ENCODE data around the gene R3HDM2.

The R3HDM2 gene

GRCh38 chr12:57240926-57241401 is 189.9 kb downstream of the R3HDM2 start:
- DNase-seq (ENCODE audit: low spot score) = peak; percentile 46

DNA sequence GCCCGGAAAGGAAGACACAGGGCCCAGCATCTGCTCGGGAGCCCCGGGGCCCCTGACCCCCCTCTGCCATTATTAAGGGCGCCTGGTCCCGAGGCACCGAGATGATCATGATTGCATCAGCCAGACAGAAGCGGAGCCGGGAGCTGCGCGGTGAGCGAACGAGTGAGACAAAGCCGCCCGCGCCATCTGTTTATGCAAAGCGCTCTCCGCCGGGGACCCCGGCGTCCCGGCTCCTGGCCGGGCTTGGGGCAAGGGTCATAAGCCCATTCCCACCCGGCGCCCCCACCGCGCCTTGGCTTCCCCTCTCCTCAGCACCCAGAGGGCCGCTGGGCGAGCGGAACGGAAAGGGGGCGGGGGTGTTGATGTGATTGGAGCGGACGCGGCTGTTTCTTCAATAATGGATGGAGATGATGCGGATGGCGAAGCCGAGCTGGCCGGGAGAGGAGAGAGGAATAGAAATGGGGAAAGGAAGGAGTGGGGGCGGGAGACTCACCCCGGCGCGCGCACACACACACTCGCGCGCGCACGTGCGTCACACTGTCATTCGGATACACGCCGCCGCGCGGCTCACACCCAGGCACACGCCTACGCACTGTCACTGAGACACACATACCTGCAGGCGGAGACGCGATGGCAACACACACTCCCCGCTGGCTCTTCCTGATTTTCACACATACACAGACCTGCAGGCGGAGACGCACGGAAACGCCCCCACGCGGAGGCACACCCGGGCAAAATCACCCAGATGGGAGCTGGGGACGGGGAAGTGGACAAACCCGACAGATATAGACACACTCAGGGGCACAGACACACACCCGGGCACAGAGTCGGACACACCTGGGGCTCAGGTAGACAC is 190.5 kb downstream of the R3HDM2 start:
- peak; percentile 51 for DNase-seq (ENCODE audit: low spot score)

DNA sequence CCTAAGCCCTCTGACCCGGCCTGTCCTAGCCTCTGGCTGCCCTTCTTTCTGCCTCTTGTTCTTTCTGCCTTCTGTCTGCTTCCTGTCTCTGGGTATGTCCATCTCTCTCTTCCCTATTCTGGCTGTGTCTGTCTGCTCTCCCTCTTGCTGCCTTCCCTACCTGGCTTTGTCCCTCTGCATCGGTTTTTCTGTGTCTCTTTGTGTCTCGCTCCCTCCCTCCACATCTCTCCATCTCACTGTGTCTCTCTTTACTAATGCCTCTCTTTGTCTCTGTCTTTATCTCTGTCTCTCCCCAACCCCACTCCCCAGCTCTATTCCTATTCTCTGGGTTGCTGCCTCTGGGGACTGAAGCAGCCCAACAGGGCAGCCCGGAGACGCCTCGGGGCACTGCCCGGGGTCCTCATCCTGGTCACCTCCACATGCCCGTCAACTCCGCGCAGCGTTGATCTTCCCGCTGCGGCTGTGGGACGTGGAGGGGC is 191.2 kb downstream of the R3HDM2 start:
- no peak for DNase-seq (ENCODE audit: low spot score)

DNA sequence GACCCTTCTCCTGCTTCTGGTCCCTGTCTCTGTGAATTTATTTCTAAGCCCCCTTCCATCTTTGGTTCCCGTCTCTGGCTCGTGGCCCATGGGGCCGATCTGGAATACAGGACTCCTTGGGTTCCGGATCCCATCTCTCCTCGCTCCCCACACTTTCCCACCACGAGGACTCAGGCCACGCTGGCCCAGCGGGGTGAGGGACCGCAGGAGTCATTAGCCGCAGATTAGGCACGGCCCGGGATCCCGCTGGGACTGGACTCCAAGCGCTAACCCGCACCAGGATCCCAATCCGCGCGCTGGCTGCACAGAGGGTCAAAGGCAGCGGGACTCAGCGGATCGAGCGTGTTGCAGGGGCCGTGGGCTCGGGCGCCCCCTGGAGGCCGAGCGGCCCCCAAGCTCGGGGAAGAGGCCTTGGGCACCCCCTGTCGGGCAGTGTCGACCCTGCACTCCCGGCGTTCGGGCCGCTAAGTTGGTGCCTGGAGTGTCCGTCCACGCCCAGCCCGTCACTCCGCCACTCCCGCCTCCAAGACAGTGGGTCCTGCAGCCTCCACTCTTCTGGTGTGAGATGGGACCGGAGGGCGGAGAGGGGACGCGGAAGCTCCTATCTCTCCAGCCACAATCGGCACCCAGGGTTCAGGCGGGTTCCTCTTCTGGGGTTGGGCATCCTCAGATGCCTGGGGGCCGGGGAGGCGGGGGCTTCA is 191.8 kb downstream of the R3HDM2 start:
- peak; percentile 90 for DNase-seq (ENCODE audit: low spot score)

DNA sequence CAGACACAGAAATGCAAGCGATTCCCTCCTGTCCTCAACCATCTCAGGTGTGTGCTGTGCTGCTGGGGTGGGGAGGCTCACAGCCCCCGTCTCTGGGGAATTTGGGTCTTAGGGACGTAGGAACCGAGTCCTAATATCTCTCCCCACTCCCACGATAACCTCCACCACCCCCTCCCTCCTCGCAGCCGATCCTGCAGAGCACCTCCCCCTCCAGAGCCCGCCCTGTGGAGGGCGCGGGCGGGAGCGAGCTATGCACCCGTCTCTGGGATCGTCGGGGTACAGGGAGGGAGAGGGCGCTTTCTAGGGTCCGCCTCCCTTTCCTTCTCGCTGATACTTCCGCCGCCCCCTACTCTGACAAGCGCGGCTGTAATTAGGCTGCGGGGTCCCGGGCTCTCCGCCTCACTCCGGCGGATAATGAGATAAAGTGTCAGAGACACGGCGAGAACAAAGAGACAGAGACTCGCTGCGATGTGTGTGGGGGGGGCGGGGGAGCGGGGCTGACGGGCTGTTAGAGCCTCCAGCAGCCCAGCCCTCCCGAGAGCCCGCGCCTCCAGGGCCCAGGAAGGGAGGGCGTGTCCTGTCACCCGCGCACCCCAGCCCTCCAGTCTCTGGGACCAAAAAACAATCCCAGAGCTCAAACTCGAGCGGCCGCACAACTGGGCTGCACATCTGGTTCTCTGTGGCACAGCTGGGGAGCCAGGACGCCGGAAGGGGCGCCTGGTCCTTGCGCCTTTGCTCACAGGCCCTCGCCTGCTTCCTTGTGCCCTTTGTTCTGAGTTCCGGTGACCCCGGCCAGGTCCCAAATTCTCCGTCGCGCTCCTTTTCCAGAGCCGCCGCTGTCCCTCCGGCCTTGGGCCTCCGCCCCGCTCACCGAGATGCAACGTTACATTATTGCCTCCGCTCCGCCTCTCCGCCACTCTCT is 192.7 kb downstream of the R3HDM2 start:
- no peak for DNase-seq (ENCODE audit: low spot score)

DNA sequence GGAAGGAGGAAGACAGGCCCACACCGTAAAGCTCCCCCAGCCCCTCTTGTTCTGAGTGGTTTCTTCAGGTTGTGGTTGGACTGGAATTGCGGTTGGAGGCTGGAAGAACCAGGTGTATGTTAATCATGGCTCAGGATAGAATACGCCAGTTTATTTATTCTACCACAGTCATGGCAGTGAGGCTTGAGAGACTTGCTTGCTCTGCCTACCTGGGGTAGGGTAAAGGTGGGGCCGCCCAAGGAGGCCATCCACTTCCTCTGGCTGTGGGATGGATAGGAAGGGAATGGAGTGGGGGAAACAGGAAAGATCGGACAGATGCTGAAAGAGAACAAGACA is 193.3 kb downstream of the R3HDM2 start:
- no peak for DNase-seq (ENCODE audit: low spot score)

GRCh38 chr12:57236925-57237595 is 193.8 kb downstream of the R3HDM2 start:
- DNase-seq (ENCODE audit: low spot score) = no peak

GRCh38 chr12:57236201-57236924 is 194.5 kb downstream of the R3HDM2 start:
- no peak for DNase-seq (ENCODE audit: low spot score)

DNA sequence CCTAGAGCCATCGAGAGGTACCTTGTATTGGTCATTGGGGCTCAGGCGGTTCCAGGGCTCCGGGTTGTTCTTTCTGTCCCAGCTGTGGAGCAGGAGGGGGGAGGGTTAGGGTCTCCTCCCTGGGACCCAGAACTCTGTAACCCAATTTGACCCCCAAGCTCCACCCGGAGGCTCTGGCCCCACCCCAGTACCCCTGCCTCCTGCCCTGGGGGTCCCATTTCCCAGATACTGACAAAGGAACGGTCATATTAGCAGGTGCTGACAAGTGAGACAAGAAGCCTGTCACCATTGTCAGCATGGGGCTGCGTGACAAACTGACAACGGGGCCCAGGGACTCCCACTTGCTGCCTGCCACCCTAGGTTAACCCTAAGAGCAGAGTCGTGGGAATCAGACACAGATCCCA is 195.1 kb downstream of the R3HDM2 start:
- DNase-seq (ENCODE audit: low spot score) = no peak

GRCh38 chr12:57235017-57235727 is 195.7 kb downstream of the R3HDM2 start:
- peak; percentile 57 for DNase-seq (ENCODE audit: low spot score)

DNA sequence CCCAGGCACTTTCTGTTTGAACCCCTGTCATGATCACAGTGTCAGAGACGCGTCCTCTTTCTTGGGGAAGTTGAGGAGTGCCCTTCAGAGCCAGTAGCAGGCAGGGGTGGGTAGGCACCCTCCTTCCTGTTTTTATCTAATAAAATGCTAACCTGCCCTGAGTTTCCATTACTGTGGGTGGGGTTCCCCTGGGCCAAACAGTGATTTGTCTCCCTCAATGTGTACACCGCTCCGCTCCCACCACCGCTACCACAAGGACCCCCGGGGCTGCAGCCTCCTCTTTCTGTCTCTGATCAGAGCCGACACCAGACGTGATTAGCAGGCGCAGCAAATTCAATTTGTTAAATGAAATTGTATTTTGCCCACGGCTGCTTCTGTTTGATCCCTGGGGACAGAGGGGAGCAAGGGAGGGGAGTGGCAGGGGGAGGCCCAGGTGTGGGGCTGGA is 196.2 kb downstream of the R3HDM2 start:
- DNase-seq (ENCODE audit: low spot score) = no peak

- no peak for DNase-seq (ENCODE audit: low spot score)
Observed at GRCh38 chr12:57234233-57234570, 196.6 kb downstream of the R3HDM2 start.

- DNase-seq (ENCODE audit: low spot score) = no peak
Observed at GRCh38 chr12:57233357-57234232, 197.2 kb downstream of the R3HDM2 start.

DNA sequence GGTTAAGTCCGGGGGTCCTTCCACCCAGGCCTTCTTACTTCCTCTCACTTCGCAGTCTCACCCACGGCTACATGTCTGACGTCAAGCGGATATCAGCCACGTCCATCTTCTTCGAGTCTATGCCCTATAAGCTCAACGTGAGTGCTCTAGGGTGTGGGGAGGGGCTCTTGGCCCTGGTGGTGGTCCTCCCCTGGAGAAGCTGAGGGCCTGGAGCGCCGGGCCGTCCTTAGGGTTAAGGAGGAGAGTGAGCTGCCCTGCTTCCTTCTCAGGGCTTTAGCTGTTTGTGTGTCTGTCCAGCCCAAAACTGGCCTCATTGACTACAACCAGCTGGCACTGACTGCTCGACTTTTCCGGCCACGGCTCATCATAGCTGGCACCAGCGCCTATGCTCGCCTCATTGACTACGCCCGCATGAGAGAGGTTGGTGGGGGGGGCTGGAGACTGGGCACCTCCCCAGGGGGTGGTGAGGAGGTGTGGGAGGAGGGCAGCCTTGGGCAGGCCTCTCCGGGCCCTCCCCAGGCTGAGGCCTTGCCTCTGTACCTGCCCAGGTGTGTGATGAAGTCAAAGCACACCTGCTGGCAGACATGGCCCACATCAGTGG is 198.6 kb downstream of the R3HDM2 start:
- DNase-seq (ENCODE audit: low spot score) = no peak

DNA sequence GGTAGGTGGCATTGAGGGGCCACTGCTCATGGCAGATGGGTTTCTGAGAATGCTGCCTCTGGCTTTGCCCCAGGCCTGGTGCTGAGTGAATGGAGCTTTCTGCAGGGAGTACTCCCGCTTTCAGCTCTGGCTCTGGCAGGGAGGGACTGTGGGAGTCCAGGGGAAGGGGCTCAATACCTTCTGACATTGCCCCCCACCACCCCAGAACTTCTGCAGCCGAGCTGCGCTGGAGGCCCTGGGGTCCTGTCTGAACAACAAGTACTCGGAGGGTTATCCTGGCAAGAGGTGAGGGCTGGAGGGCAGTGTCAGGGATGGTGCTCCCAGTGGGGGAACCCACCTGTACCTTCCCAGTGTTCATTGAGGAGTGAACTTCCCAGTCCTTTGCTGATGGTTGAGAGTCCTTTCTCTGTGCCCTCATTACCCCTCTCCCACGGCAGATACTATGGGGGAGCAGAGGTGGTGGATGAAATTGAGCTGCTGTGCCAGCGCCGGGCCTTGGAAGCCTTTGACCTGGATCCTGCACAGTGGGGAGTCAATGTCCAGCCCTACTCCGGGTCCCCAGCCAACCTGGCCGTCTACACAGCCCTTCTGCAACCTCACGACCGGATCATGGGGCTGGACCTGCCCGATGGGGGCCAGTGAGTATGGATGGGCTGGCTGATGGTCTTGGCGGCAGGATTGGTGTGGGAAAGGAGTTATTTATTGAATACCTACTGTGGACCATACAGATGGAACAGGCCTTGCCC is 199.4 kb downstream of the R3HDM2 start:
- no peak for DNase-seq (ENCODE audit: low spot score)

DNA sequence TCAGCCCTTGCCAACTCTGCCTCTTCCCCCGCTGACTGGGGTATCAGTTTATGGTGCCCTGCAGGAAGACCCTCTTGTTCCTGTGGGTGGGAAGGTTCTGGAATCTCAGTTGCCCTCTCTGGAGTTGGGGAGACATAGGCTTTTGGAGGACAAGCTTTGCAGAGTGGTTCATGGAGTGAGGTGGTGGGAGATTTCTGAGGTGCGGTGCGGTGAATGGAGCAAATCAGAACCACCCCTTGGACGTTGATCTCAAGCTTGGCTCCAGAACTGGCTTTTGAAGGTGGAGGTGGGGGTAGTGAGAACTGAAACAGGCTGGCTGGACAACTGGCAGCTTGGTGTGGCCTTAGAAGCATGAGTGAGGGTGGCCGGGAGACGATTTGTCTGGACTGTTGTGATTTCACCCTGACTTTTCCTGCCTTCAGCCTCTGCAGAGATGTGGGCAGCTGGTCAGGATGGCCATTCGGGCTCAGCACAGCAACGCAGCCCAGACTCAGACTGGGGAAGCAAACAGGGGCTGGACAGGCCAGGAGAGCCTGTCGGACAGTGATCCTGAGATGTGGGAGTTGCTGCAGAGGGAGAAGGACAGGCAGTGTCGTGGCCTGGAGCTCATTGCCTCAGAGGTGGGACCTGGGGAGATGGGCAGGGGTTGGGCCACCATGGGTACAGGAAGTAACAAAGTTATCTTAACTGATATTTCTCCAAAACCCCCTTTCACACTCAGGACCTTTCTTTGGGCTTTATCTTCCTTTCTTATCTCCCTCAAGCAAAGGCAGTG is 200.3 kb downstream of the R3HDM2 start:
- DNase-seq (ENCODE audit: low spot score) = no peak

DNA sequence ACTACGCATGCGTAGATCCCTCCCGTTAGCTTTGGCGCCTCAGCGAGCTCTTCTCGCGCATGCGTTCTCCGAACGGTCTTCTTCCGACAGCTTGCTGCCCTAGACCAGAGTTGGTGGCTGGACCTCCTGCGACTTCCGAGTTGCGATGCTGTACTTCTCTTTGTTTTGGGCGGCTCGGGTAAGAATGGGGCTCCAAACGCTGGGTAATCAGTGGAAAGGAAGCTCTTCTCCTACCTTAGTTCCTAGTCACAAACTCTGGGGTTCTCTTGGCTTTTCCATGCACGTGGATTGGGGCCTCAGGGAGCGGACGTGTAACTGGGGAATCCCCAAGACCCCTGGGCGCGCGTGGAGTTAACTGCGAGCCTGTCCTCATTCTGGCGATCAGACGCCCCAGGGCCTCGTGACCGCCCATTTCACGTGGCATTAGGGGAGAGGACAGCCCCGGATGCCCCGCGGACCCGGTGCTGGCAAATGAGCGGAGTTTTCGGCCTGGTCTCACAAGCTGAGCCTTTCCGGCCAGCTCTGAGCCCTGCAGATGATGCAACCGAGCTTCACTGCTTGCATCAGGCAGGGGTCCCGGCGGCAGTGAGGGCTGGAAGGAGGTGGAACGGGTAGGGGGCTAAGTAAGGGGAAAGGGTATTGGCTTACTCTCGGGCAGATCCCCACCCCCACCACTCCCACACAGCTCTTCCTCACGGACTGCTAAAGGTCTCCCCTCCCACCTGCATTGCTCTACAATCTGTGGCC is 201.0 kb downstream of the R3HDM2 start, which contains the start of gene SHMT2:
Gene SHMT2, plus strand, starts transcription at position 78 of the 747 bp plus-strand sequence. Its CDS starts 68 bp downstream, at position 146.
- peak; percentile 94 for DNase-seq (ENCODE audit: low spot score)
